OCI-LY3 (cell line): ENCODE measurements around the gene KBTBD13.

Source experiments
- EZH2phosphoT487 ChIP-seq: fragments of 200-600 bp; shearing (Covaris generic); IDR thresholded peaks from 2 replicates; pipeline ENCODE4 v1.6.1; 2018; ENCODE audit warnings: antibody characterized with exemption, mixed run types, low read depth
- TF ChIP-seq, protein P1 (sequence below): fragments of 200-600, 300-600 bp; sonication (generic); IDR thresholded peaks from 2 replicates; pipeline ENCODE4 v1.5.1; 2014; ENCODE audit warnings: antibody characterized with exemption, low read length, low read depth

DNA sequence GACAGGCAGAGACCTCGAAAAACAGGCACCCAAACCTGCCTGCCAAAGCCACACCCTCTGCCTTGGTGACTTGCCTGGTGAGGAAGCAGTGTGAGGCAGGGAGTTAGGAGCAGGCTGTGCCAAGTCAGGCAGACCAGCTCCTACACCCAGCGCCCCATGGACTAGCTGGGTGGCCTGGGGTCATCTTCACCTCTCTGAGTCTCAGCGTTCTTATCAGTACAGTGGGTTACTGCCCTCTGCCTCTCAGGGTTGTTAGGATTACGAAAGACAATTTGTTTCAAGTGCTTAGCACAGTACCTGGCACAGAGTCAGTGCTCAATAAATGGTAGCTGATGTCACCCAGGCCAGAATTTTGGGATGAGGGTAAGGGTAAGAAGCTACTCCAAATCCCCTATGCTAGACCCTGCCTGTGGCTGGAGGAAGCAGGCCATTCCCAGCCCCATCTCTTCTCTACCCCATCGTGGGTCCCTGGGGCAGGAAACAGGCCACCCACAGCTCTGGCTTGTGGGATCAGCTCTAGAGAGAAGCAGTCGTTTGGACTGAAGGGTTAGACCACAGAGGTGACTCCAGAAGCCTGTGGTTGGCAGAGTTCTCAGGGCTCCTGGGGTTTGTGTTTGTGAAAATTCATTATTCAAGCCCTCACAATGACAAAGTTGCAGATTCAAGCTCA lies 21.2 kb upstream of the KBTBD13 start:
- TF ChIP-seq, protein P1, sequence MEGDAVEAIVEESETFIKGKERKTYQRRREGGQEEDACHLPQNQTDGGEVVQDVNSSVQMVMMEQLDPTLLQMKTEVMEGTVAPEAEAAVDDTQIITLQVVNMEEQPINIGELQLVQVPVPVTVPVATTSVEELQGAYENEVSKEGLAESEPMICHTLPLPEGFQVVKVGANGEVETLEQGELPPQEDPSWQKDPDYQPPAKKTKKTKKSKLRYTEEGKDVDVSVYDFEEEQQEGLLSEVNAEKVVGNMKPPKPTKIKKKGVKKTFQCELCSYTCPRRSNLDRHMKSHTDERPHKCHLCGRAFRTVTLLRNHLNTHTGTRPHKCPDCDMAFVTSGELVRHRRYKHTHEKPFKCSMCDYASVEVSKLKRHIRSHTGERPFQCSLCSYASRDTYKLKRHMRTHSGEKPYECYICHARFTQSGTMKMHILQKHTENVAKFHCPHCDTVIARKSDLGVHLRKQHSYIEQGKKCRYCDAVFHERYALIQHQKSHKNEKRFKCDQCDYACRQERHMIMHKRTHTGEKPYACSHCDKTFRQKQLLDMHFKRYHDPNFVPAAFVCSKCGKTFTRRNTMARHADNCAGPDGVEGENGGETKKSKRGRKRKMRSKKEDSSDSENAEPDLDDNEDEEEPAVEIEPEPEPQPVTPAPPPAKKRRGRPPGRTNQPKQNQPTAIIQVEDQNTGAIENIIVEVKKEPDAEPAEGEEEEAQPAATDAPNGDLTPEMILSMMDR: no peak
- TF ChIP-seq EZH2phosphoT487: no peak
